Liver (tissue), 3 donors: ENCODE data around the gene JAG2.

Experiments used
- TAF1 ChIP-seq: conservative IDR thresholded peaks from 2 replicates; pipeline ENCODE4 v1.6.1; 2016; ENCODE audit warnings: antibody characterized with exemption, mild to moderate bottlenecking
- TF ChIP-seq, protein P1 (sequence below): fragments of 150-350 bp; IDR thresholded peaks from 2 replicates; pipeline ENCODE4 v1.5.1; 2017; ENCODE audit warnings: improper control_type of control experiment, low read depth, low read length; ENCODE audit not compliant: missing input control
- TF ChIP-seq, protein P2 (sequence below): IDR thresholded peaks from 2 replicates; pipeline ENCODE4 v1.6.1; 2016; ENCODE audit warnings: antibody characterized with exemption
- donor health status: healthy.
- donor health status: healthy.

DNA sequence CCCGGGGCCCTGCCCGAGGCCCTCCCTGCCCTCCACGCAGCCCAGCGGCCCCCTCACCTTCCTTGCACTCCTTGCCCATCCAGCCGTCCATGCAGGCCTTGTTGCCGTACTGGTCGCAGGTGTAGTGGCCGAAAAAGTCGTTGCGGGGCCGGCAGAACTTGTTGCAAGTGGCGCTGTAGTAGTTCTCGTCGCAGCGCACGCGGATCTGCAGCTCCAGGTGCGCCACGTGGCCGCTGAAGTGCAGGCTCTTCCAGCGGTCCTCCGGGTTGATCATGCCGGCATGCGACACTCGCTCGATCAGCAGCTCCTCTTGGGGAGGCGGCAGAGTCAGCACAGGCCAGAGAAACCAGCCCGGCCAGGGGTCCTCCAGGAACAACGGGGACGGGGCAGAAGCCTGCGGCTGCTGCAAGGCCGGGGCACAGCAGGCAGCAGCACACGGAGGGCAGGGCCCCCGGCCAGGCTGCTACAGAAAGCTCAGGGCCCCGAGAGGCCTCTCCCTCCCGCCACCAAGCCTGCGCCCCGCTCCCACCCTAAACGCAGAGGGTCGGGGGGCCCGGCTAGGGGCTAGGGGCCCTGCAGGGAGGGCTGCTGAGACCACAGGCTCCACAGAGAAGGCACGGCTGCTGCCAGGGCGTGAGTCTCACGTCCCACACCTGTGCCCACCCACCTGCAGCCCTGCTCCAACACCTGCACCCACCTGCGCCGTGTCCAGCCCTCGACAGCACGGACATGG lies 12.7 kb downstream of the JAG2 start:
- TF ChIP-seq, protein P1, sequence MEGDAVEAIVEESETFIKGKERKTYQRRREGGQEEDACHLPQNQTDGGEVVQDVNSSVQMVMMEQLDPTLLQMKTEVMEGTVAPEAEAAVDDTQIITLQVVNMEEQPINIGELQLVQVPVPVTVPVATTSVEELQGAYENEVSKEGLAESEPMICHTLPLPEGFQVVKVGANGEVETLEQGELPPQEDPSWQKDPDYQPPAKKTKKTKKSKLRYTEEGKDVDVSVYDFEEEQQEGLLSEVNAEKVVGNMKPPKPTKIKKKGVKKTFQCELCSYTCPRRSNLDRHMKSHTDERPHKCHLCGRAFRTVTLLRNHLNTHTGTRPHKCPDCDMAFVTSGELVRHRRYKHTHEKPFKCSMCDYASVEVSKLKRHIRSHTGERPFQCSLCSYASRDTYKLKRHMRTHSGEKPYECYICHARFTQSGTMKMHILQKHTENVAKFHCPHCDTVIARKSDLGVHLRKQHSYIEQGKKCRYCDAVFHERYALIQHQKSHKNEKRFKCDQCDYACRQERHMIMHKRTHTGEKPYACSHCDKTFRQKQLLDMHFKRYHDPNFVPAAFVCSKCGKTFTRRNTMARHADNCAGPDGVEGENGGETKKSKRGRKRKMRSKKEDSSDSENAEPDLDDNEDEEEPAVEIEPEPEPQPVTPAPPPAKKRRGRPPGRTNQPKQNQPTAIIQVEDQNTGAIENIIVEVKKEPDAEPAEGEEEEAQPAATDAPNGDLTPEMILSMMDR: no peak
- TF ChIP-seq, protein P2, sequence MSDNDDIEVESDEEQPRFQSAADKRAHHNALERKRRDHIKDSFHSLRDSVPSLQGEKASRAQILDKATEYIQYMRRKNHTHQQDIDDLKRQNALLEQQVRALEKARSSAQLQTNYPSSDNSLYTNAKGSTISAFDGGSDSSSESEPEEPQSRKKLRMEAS: no peak
- no peak for TF ChIP-seq TAF1
